Measurements from ENCODE around the gene HAPLN1.

GRCh38 chr5:83590966-83591365, 129.7 kb downstream of the HAPLN1 start:
- TF ChIP-seq CTCF (IDR thresholded peaks at IDR 0.05; ENCODE audit: low read length) (no peak), EZH2 (optimal IDR thresholded peaks at IDR 0.05; ENCODE audit: low read depth, low read length) (no peak)
